ENCODE measurements around the gene EIF4A2. TPM values are rescaled to one million over a fixed set of nuclear protein-coding genes. Genes with fewer than 3 reads are reported as not detected.

Gene EIF4A2
- total RNA-seq, 1 experiment from 2014 or later = 219 TPM

- ATAC-seq (0 out of 2 replicates have a peak, but pooled peaks have one; percentile 1), DNase-seq (ENCODE audit: low read depth, low spot score) (no peak)
- in situ Hi-C loops (cut with HindIII; ENCODE audit: low pct_unique_long_range_greater_than_20kb, low sequenced_read_pairs) (no loop called here), intact Hi-C loops (cut with micrococcal nuclease; ENCODE audit: unreplicated experiment) (no loop called here)
- CTCF ChIA-PET = interaction anchor here (1.2 kb wide), 1 partner anchor 208 kb away, joined by 5 read pairs; no protein-coding TSS in a partner anchor
- 0 out of 2 replicates have a peak, but pooled peaks cover 3% of the 10 kb centered on the region for H3K4me1 ChIP-seq (ENCODE audit: control insufficient read depth, insufficient read depth, low read length)
- no peak overlapping the region for H3K27ac ChIP-seq (ENCODE audit: low read length)
- H3K4me3 ChIP-seq (ENCODE audit: low read depth in 2 of 2, low read length in 2 of 2) = no peak overlapping the region
- TF ChIP-seq TCF7L2 (IDR thresholded peaks at IDR 0.05; ENCODE audit: low read depth, low read length) (no peak), CTCF (IDR thresholded peaks at IDR 0.05) (no peak), SIN3A (IDR thresholded peaks at IDR 0.05; ENCODE audit: borderline replicate concordance, insufficient read depth, low read depth, low read length) (no peak), REST (IDR thresholded peaks at IDR 0.05; ENCODE audit: insufficient read depth in 1 of 2, low read depth in 2 of 2, low read length in 1 of 2) (no peak), POLR2AphosphoS5 (IDR thresholded peaks at IDR 0.05; ENCODE audit: low read depth, low read length) (no peak)
- no TSS peak for BruUV-seq (replicated peaks)
- H3K36me3 ChIP-seq (ENCODE audit: control insufficient read depth, insufficient read depth, low read length) = no peaks in the 10 kb centered on the region; the same call in 1 of the 2 replicates
- POLR2A ChIA-PET = no interaction called here
- H3K9me3 ChIP-seq (ENCODE audit: control insufficient read depth, insufficient read depth, low read depth, low read length) = no peaks in the 10 kb centered on the region
- H3K27me3 ChIP-seq (ENCODE audit: control insufficient read depth, insufficient read depth, low read length) = peaks cover 27% of the 10 kb centered on the region
Observed at GRCh38 chr3:186825294-186825821, 42.0 kb downstream of the EIF4A2 start.

- DNase-seq (ENCODE audit: low read depth, low spot score) (no peak), ATAC-seq (no peak)
- H3K36me3 ChIP-seq (ENCODE audit: control insufficient read depth, insufficient read depth, low read length) = no peaks in the 10 kb centered on the region; the same call in 1 of the 2 replicates
- in situ Hi-C loops (cut with HindIII; ENCODE audit: low pct_unique_long_range_greater_than_20kb, low sequenced_read_pairs) (no loop called here), intact Hi-C loops (cut with micrococcal nuclease; ENCODE audit: unreplicated experiment) (no loop called here)
- no peaks in the 10 kb centered on the region for H3K9me3 ChIP-seq (ENCODE audit: control insufficient read depth, insufficient read depth, low read depth, low read length)
- ChIA-PET CTCF (no interaction called here), POLR2A (no interaction called here)
- TF ChIP-seq CTCF (IDR thresholded peaks at IDR 0.05) (no peak), SIN3A (IDR thresholded peaks at IDR 0.05; ENCODE audit: borderline replicate concordance, insufficient read depth, low read depth, low read length) (no peak), POLR2AphosphoS5 (IDR thresholded peaks at IDR 0.05; ENCODE audit: low read depth, low read length) (no peak), REST (IDR thresholded peaks at IDR 0.05; ENCODE audit: insufficient read depth in 1 of 2, low read depth in 2 of 2, low read length in 1 of 2) (no peak)
- H3K27me3 ChIP-seq (ENCODE audit: control insufficient read depth, insufficient read depth, low read length) = peaks cover 33% of the 10 kb centered on the region
- TSS peak; percentile 86 for BruUV-seq (replicated peaks)
- H3K27ac ChIP-seq (ENCODE audit: low read length) = no peak overlapping the region
- no peak overlapping the region for H3K4me3 ChIP-seq (ENCODE audit: low read depth in 2 of 2, low read length in 2 of 2)
- H3K4me1 ChIP-seq (ENCODE audit: control insufficient read depth, insufficient read depth, low read length) = 0 out of 2 replicates have a peak, but pooled peaks cover 3% of the 10 kb centered on the region
Observed at GRCh38 chr3:186825872-186826409, 42.6 kb downstream of the EIF4A2 start.

Data from Panc1 (cell line).